ENCODE results near the gene CPEB2. TPM values are rescaled to one million over a fixed set of nuclear protein-coding genes. Genes with fewer than 3 reads are reported as not detected.

The CPEB2 gene
- total RNA-seq, 2 experiments from 2014 or later = 2.2 to 6.6 TPM

DNA sequence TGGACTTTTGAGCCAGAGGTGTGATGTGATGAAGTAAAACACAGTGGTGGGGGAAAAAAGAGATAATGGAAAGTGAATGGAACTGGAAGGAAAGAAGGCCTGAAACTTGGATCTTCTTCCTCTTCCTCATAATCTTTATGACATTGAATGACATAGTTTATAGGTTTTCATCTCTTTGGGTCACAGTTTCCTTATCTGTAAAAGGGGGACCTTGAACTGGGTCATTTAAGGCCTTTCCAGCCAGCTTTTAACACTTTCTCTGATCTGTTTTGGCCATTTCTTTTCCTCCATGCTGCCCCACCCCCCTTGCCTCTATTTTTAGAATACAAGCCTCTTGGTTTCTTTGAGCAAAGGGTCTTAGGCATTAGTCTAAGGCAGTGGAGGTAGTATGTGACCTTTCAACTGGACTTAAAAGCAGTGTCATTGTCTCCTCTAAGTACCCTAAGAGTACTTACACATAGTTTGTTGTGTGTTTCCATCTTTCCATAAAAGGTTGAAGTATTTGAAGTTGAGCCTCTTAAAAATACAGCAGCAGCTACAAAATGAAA, 7.8 kb downstream of the CPEB2 start:
- Histone ChIP-seq H3K4me2 (ENCODE audit: low read length) (no peak overlapping the region), H3K9me3 (ENCODE audit: low read length) (no peaks in the 10 kb centered on the region), H3K9me2 (ENCODE audit: insufficient read depth, low read length) (no peaks in the 10 kb centered on the region), H3K36me3 (ENCODE audit: insufficient read depth, low read length) (peaks cover 41% of the 10 kb centered on the region), H4K20me1 (ENCODE audit: insufficient read depth, low read length) (peaks cover 21% of the 10 kb centered on the region), H3K79me2 (ENCODE audit: insufficient read depth, low read depth, low read length) (peaks cover 37% of the 10 kb centered on the region), H3K4me1 (ENCODE audit: insufficient read depth, low read length, poor library complexity, severe bottlenecking) (peaks cover 17% of the 10 kb centered on the region), H2AFZ (ENCODE audit: low read length) (no peak overlapping the region), H3K27ac (ENCODE audit: low read depth, low read length, poor library complexity, severe bottlenecking) (no peak overlapping the region), H3K4me3 (ENCODE audit: low read depth, low read length, poor library complexity, severe bottlenecking) (no peak overlapping the region)
- no peak for DNase-seq (ENCODE audit: low spot score)
- POLR2A ChIA-PET = interaction anchor here (1.0 kb wide), 1 partner anchor 12 kb away, joined by 4 read pairs; no protein-coding TSS in a partner anchor
- intact Hi-C loops (cut with micrococcal nuclease; ENCODE audit: unreplicated experiment) = no loop called here
- TF ChIP-seq CTCF (conservative IDR thresholded peaks at IDR 0.05; ENCODE audit: low read length) (no peak), EZH2phosphoT487 (IDR thresholded peaks at IDR 0.05; ENCODE audit: borderline replicate concordance, low read depth, low read length) (no peak)
- no TSS peak for BruUV-seq (replicated peaks)
- CTCF ChIA-PET (ENCODE audit: unreplicated experiment) = no interaction called here

- no peak for DNase-seq (ENCODE audit: low spot score)
- BruUV-seq (replicated peaks) = no TSS peak
- POLR2A ChIA-PET = interaction anchor here (1.0 kb wide), 1 partner anchor 10 kb away, joined by 4 read pairs; no protein-coding TSS in a partner anchor
Observed at GRCh38 chr4:15011166-15011565, 8.9 kb downstream of the CPEB2 start.

More at GRCh38 chr4:15011166-15011565, 8.9 kb downstream of the CPEB2 start:
- Histone ChIP-seq H3K4me2 (ENCODE audit: low read length) (no peak overlapping the region), H3K9me2 (ENCODE audit: insufficient read depth, low read length) (no peaks in the 10 kb centered on the region), H3K27ac (ENCODE audit: low read depth, low read length, poor library complexity, severe bottlenecking) (no peak overlapping the region), H3K4me1 (ENCODE audit: insufficient read depth, low read length, poor library complexity, severe bottlenecking) (peaks cover 10% of the 10 kb centered on the region), H3K4me3 (ENCODE audit: low read depth, low read length, poor library complexity, severe bottlenecking) (no peak overlapping the region), H2AFZ (ENCODE audit: low read length) (no peak overlapping the region), H4K20me1 (ENCODE audit: insufficient read depth, low read length) (peaks cover 10% of the 10 kb centered on the region; the same call in 1 of the 2 replicates), H3K9me3 (ENCODE audit: low read length) (no peaks in the 10 kb centered on the region), H3K79me2 (ENCODE audit: insufficient read depth, low read depth, low read length) (peaks cover 27% of the 10 kb centered on the region), H3K36me3 (ENCODE audit: insufficient read depth, low read length) (peaks cover 41% of the 10 kb centered on the region)
- TF ChIP-seq CTCF (conservative IDR thresholded peaks at IDR 0.05; ENCODE audit: low read length) = no peak
- no peak for TF ChIP-seq EZH2phosphoT487 (IDR thresholded peaks at IDR 0.05; ENCODE audit: borderline replicate concordance, low read depth, low read length)
- CTCF ChIA-PET (ENCODE audit: unreplicated experiment) = no interaction called here
- intact Hi-C loops (cut with micrococcal nuclease; ENCODE audit: unreplicated experiment) = no loop called here

Data from OCI-LY7 (cell line).